PC-3 (cell line): ENCODE measurements around the gene RASL12. TPM values are rescaled to one million over a fixed set of nuclear protein-coding genes. Genes with fewer than 3 reads are reported as not detected.

ENCODE experiments used
- ATAC-seq: fragments of 200-7000 bp; cut with Tn5 transposase; 2 replicates; pipeline ENCODE4 v1.9.1; 2020; ENCODE audit warnings: mild to moderate bottlenecking, moderate library complexity
- BruUV-seq: library from RNA; stranded (reverse); fragments of 400-500 nt; replicated peaks from 2 replicates; lab custom pipeline; 2021; lab: Mats Ljungman, UMichigan
- CTCF ChIA-PET: fragments of 300-600 bp; sonication (Branson Sonifier 250); formaldehyde crosslinking; loops from one replicate; lab custom pipeline; 2022; ENCODE audit warnings: antibody characterized with exemption; lab: Charles Lee
- POLR2A ChIA-PET: fragments of 300-600 bp; sonication (Branson Sonifier 250); formaldehyde crosslinking; loops from one replicate; lab custom pipeline; 2022; ENCODE audit warnings: antibody characterized with exemption; ENCODE audit not compliant: unreplicated experiment; lab: Charles Lee
- DNase-seq: peaks from one replicate; pipeline ENCODE4 v3.0.0-alpha.2; 2015
- H2AFZ ChIP-seq: fragments of 300-600 bp; sonication (generic); 2 replicates; pipeline ENCODE4 v1.6.0; 2016; ENCODE audit warnings: antibody characterized with exemption, low read length
- H3F3A ChIP-seq: fragments of 300-600 bp; sonication (generic); one replicate; pipeline ENCODE4 v1.6.0; 2017; ENCODE audit warnings: antibody characterized with exemption, low read length, control low read depth, mild to moderate bottlenecking; ENCODE audit not compliant: unreplicated experiment
- H3K27ac ChIP-seq: fragments of 300-600 bp; sonication (generic); 2 replicates; pipeline ENCODE4 v1.5.1; 2016; ENCODE audit warnings: mild to moderate bottlenecking, low read length
- H3K27me3 ChIP-seq: fragments of 300-600 bp; sonication (generic); 2 replicates; pipeline ENCODE4 v1.6.1; 2016; ENCODE audit warnings: low read length, mixed read lengths
- H3K36me3 ChIP-seq: fragments of 300-600 bp; sonication (generic); 2 replicates; pipeline ENCODE4 v1.6.1; 2016; ENCODE audit warnings: low read depth, mixed run types, low read length, mixed read lengths
- H3K4me1 ChIP-seq: fragments of 300-600 bp; sonication (generic); 2 replicates; pipeline ENCODE4 v1.5.1; 2016; ENCODE audit warnings: low read length; ENCODE audit not compliant: insufficient read depth
- H3K4me2 ChIP-seq: fragments of 300-600 bp; sonication (generic); 2 replicates; pipeline ENCODE4 v1.6.0; 2016; ENCODE audit warnings: low read length
- H3K4me3 ChIP-seq: fragments of 300-600 bp; sonication (generic); 2 replicates; pipeline ENCODE4 v1.5.1; 2016; ENCODE audit warnings: mild to moderate bottlenecking, low read length, mixed read lengths
- H3K79me2 ChIP-seq: fragments of 300-600 bp; sonication (generic); 2 replicates; pipeline ENCODE4 v1.6.1; 2017; ENCODE audit warnings: low read length, mixed read lengths
- H3K9ac ChIP-seq: fragments of 300-600 bp; sonication (generic); 2 replicates; pipeline ENCODE4 v1.6.0; 2016; ENCODE audit warnings: mild to moderate bottlenecking, low read length
- H3K9me2 ChIP-seq: fragments of 300-600 bp; sonication (generic); replicated peaks from 2 replicates; pipeline ENCODE4 v1.6.1; 2016; ENCODE audit warnings: mixed run types, low read length, mixed read lengths
- H3K9me3 ChIP-seq: fragments of 300-600 bp; sonication (generic); 2 replicates; pipeline ENCODE4 v1.6.1; 2016; ENCODE audit warnings: low read length, mixed read lengths
- H4K20me1 ChIP-seq: fragments of 300-600 bp; sonication (generic); 2 replicates; pipeline ENCODE4 v1.6.1; 2016; ENCODE audit warnings: low read length, mixed read lengths
- EZH2 ChIP-seq: fragments of 300-600 bp; sonication (generic); IDR thresholded peaks from one replicate; pipeline ENCODE4 v1.6.1; 2017; ENCODE audit warnings: antibody characterized with exemption, mild to moderate bottlenecking, low read length; ENCODE audit not compliant: unreplicated experiment
- EZH2phosphoT487 ChIP-seq: fragments of 300-600 bp; sonication (generic); IDR thresholded peaks from 2 replicates; pipeline ENCODE4 v1.6.1; 2018; ENCODE audit warnings: mild to moderate bottlenecking, antibody characterized with exemption, low read length, borderline replicate concordance
- intact Hi-C: fragments of 100-400 bp; cut with micrococcal nuclease; formaldehyde crosslinking; loops from 2 replicates; pipeline ENCODE4 v1.9.0; 2023
- total RNA-seq: library from RNA; depleted of rRNA; stranded (reverse); fragments of >200 nt; gene quantifications from 2 replicates; pipeline ENCODE4 v1.2.3, GENCODE V29; 2014
- TF ChIP-seq, protein P1 (sequence below): fragments of 300-600 bp; sonication (generic); conservative IDR thresholded peaks from 2 replicates; pipeline ENCODE4 v1.5.1; 2017; ENCODE audit warnings: antibody characterized with exemption, low read depth, mild to moderate bottlenecking, low read length

Gene RASL12
- total RNA-seq, 1 experiment from 2014 or later: not detected

DNA sequence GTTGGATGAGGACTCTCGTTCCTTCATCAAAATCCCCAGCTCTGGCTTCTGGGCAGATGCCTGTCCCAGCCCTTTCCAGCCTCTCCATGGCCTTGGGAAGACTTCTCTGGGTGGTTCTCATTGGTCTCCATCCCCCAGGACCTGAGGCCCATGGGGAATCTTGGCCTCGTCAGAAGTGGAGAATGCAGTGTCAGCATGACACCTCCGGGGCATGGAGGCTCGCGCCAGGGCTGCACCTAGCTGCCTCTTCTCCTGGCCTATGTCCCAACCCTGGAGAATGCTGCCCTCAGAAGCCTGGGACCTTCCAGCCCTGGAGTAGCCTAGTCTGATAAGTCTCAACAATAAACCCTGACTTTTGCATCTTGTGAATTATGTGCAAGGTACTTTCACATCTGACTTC lies 11.8 kb upstream of the RASL12 start:
- no peak overlapping the region for H2AFZ ChIP-seq
- no peak overlapping the region for H3K4me2 ChIP-seq
- intact Hi-C loops: no loop called here
- no TSS peak for BruUV-seq
- TF ChIP-seq, protein P1, sequence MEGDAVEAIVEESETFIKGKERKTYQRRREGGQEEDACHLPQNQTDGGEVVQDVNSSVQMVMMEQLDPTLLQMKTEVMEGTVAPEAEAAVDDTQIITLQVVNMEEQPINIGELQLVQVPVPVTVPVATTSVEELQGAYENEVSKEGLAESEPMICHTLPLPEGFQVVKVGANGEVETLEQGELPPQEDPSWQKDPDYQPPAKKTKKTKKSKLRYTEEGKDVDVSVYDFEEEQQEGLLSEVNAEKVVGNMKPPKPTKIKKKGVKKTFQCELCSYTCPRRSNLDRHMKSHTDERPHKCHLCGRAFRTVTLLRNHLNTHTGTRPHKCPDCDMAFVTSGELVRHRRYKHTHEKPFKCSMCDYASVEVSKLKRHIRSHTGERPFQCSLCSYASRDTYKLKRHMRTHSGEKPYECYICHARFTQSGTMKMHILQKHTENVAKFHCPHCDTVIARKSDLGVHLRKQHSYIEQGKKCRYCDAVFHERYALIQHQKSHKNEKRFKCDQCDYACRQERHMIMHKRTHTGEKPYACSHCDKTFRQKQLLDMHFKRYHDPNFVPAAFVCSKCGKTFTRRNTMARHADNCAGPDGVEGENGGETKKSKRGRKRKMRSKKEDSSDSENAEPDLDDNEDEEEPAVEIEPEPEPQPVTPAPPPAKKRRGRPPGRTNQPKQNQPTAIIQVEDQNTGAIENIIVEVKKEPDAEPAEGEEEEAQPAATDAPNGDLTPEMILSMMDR: no peak
- no peaks in the 10 kb centered on the region for H3K4me1 ChIP-seq
- no peak overlapping the region for H3K27ac ChIP-seq
- CTCF ChIA-PET: no interaction called here
- no peak for ATAC-seq
- no peaks in the 10 kb centered on the region for H4K20me1 ChIP-seq
- no peak for DNase-seq
- POLR2A ChIA-PET: no interaction called here
- no peaks in the 10 kb centered on the region for H3K36me3 ChIP-seq
- no peak overlapping the region for H3K4me3 ChIP-seq
- no peak overlapping the region for H3K9ac ChIP-seq
- H3K27me3 ChIP-seq: no peaks in the 10 kb centered on the region
- H3K9me3 ChIP-seq: no peaks in the 10 kb centered on the region
- no peaks in the 10 kb centered on the region for H3K79me2 ChIP-seq
- no peaks in the 10 kb centered on the region for H3F3A ChIP-seq
- H3K9me2 ChIP-seq: no peaks in the 10 kb centered on the region

DNA sequence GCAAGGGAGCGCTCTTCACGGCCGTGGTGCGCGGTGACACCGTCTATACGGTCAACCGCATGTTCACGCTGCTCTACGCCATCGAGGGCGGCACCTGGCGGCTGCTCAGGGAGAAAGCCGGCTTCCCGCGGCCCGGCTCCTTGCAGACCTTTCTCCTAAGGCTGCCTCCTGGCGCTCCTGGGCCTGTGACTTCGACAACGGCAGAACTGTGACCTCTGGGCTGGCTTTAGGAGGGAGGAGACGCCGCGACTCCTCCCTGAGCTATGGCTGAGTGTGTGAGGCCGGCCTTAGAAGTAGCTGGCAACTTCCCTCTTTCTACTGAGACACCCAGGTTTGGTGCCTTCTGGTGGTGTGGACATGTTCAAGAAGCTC lies 10.2 kb upstream of the RASL12 start:
- ATAC-seq: no peak
- DNase-seq: no peak
- Histone ChIP-seq H3K9me2 (no peaks in the 10 kb centered on the region), H2AFZ (no peak overlapping the region), H3K9me3 (no peaks in the 10 kb centered on the region), H3K27ac (no peak overlapping the region), H3K4me2 (no peak overlapping the region), H3K79me2 (no peaks in the 10 kb centered on the region), H3F3A (no peaks in the 10 kb centered on the region), H3K9ac (no peak overlapping the region), H4K20me1 (no peaks in the 10 kb centered on the region), H3K4me1 (no peaks in the 10 kb centered on the region), H3K36me3 (no peaks in the 10 kb centered on the region), H3K27me3 (no peaks in the 10 kb centered on the region), H3K4me3 (no peak overlapping the region)
- CTCF ChIA-PET: no interaction called here
- POLR2A ChIA-PET: no interaction called here
- TF ChIP-seq, protein P1: no peak
- TF ChIP-seq EZH2phosphoT487 (no peak), EZH2 (no peak)
- BruUV-seq: no TSS peak
- intact Hi-C loops: no loop called here

DNA sequence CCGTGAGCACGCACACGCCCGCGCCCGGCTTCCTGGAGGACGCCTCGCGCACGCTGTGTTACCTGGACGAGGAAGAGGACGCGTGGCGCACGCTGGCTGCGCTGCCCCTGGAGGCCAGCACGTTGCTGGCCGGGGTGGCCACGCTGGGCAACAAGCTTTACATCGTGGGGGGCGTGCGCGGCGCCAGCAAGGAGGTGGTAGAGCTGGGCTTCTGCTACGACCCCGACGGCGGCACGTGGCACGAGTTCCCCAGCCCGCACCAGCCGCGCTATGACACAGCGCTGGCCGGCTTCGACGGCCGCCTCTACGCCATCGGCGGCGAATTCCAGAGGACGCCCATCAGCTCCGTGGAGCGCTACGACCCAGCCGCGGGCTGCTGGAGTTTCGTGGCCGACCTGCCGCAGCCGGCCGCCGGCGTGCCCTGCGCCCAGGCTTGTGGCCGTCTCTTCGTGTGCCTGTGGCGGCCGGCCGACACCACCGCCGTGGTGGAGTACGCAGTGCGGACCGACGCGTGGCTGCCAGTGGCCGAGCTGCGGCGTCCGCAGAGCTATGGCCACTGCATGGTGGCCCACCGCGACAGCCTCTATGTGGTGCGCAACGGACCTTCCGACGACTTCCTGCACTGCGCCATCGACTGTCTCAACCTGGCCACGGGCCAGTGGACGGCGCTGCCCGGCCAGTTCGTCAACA lies 9.6 kb upstream of the RASL12 start:
- Histone ChIP-seq H3K79me2 (no peaks in the 10 kb centered on the region), H3F3A (no peaks in the 10 kb centered on the region), H3K9me3 (no peaks in the 10 kb centered on the region), H3K27ac (no peak overlapping the region), H3K4me1 (no peaks in the 10 kb centered on the region), H3K9me2 (no peaks in the 10 kb centered on the region), H3K4me3 (no peak overlapping the region), H3K4me2 (no peak overlapping the region), H2AFZ (no peak overlapping the region), H3K27me3 (no peaks in the 10 kb centered on the region), H4K20me1 (no peaks in the 10 kb centered on the region), H3K9ac (no peak overlapping the region), H3K36me3 (no peaks in the 10 kb centered on the region)
- ATAC-seq (no peak), DNase-seq (no peak)
- no peak for TF ChIP-seq EZH2phosphoT487
- TF ChIP-seq, protein P1: no peak
- TF ChIP-seq EZH2: no peak
- BruUV-seq: no TSS peak
- CTCF ChIA-PET: no interaction called here
- POLR2A ChIA-PET: no interaction called here
- intact Hi-C loops: no loop called here
